ENCODE measurements around the gene VRK2.

DNA sequence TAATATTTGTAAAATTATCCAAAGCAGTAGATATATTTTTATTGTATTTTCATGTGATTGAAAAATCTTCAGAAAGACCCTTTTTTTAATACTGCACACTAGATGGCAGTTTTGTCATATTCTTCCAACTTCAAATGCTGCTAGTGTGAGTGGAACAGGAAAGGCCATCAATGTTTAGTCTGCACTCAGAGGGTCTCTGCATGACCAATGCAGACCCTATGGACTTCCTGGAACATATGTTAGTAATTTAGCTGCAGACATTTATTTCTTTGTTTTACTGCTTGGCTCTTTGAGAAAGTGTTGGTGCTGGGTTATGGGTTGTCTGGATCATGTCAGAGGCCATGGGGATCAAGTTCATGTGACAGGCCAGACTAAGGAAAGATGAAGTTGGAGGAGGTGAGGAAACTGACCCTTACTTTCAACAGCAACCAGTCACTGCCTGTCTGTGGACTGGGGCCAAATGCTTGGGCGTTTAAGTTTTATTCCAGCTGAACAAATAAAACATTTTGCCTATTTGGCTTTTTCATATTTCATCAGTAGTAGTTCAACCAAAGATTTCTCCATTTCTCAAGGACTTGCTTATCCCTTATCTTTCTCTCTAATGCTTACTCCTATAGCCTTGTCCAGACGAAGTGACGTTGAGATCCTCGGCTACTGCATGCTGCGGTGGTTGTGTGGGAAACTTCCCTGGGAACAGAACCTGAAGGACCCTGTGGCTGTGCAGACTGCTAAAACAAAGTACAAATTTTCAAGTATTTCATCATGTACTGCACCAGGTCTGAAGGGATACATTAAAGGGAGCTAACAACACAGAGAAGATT is 84.8 kb downstream of the VRK2 start:
- TF ChIP-seq CTCF (conservative IDR thresholded peaks at IDR 0.05 in 1 of 2, IDR thresholded peaks at IDR 0.05 in 1 of 2; ENCODE audit: extremely low read depth in 1 of 2, insufficient read depth in 1 of 2, low read depth in 1 of 2, low read length in 2 of 2) (no peak), EZH2 (IDR thresholded peaks at IDR 0.05; ENCODE audit: borderline replicate concordance, low read length) (no peak)
